Measurements from ENCODE around the gene SEMA5A.

SEMA5A gene

GRCh38 chr5:9324348-9325077 lies 221.4 kb downstream of the SEMA5A start:
- TF ChIP-seq GATA1 (IDR thresholded peaks at IDR 0.05; ENCODE audit: low read depth, low read length): no peak
- no peak for TF ChIP-seq POLR2A (IDR thresholded peaks at IDR 0.05; ENCODE audit: low read length)
- no peak for DNase-seq

DNA sequence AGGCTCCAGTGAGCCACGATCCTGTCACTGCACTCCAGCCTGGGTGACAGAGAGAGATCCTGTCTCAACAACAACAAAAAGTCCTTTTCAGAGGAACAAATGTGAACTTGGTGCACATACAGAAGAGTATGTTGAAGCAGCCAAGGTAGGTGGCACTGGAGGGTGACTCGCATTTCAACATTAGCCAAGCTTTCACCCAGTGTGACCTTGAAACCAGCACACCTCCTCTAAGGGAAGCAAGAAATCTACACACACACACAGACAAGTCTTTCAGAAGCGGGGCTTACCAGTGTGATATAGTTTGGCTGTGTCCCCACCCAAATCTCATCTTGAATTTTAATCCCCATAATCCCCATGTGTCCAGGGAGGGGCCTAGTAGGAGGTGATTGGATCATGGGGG lies 225.2 kb downstream of the SEMA5A start:
- TF ChIP-seq GATA1 (IDR thresholded peaks at IDR 0.05; ENCODE audit: low read depth, low read length) (no peak), POLR2A (IDR thresholded peaks at IDR 0.05; ENCODE audit: low read length) (no peak)
- DNase-seq: no peak

- DNase-seq: no peak
- TF ChIP-seq POLR2A (IDR thresholded peaks at IDR 0.05; ENCODE audit: low read length) (no peak), GATA1 (IDR thresholded peaks at IDR 0.05; ENCODE audit: low read depth, low read length) (no peak)
These were observed 227.8 kb downstream of the SEMA5A start for GRCh38 chr5:9318031-9318430.

DNA sequence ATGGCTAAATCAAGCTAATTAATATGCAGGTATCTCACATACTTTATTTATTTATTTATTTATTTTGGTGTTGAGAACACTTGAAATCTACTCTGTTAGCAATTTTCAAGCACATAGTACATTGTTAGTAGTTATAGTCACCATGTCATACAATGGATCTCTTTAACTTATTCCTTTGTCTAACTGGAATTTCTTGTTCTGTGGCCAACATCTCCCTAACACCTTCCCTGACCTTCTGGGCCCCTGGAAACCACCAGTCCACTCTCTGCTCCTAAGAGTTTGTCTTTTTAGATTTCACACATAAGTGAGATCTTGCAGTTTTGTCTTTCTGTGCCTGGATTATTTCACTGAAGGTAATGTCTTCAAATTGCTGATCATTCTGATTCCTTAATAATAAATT lies 229.1 kb downstream of the SEMA5A start:
- DNase-seq: no peak
- TF ChIP-seq GATA1 (IDR thresholded peaks at IDR 0.05; ENCODE audit: low read depth, low read length) (no peak), POLR2A (IDR thresholded peaks at IDR 0.05; ENCODE audit: low read length) (no peak)

DNA sequence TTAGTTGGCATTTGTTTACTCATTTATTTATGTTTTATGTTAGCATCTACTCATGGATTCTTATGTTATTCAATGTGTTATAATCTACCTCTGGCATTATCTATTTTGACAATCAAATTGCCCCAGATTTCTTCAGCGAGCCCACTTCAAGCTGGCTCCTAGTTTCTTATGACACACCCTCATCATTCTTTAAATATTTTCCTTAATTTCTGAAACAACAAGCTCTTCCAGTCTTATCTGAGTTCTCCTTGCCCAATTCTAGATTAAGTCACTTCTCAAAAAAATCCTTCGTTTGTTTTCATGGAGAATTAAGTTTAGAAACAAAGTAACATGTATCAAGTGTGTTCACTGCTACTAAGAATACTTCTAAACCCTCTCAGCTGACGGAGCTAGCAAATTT lies 229.8 kb downstream of the SEMA5A start:
- DNase-seq: no peak
- TF ChIP-seq POLR2A (IDR thresholded peaks at IDR 0.05; ENCODE audit: low read length) (no peak), GATA1 (IDR thresholded peaks at IDR 0.05; ENCODE audit: low read depth, low read length) (no peak)

GRCh38 chr5:9314558-9314957 lies 231.3 kb downstream of the SEMA5A start:
- no peak for TF ChIP-seq GATA1 (IDR thresholded peaks at IDR 0.05; ENCODE audit: low read depth, low read length)
- TF ChIP-seq POLR2A (IDR thresholded peaks at IDR 0.05; ENCODE audit: low read length): no peak
- DNase-seq: no peak

- DNase-seq: no peak
- no peak for TF ChIP-seq POLR2A (IDR thresholded peaks at IDR 0.05; ENCODE audit: low read length)
- TF ChIP-seq GATA1 (IDR thresholded peaks at IDR 0.05; ENCODE audit: low read depth, low read length): no peak
These were observed 232.1 kb downstream of the SEMA5A start for GRCh38 chr5:9313751-9314150.

DNA sequence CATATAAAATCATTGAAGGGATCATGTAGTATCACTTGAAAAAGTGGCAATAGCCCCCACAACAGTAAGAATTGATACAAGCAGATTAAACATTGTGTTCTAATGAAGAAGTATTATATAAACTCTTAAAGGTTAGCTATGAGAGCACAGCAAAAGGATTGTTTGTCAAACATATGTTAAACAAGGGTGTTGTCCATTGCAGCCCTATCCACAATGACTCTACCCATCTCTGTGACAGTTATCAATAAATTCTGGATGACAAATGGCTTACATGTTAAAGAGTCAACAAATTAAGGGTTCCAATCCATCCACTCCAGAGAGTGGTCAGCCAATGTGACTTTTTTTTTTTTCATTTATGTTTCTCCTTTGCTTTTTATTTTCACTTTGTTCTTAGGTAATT lies 238.7 kb downstream of the SEMA5A start:
- DNase-seq: no peak
- no peak for TF ChIP-seq POLR2A (IDR thresholded peaks at IDR 0.05; ENCODE audit: low read length)
- TF ChIP-seq GATA1 (IDR thresholded peaks at IDR 0.05; ENCODE audit: low read depth, low read length): no peak

DNA sequence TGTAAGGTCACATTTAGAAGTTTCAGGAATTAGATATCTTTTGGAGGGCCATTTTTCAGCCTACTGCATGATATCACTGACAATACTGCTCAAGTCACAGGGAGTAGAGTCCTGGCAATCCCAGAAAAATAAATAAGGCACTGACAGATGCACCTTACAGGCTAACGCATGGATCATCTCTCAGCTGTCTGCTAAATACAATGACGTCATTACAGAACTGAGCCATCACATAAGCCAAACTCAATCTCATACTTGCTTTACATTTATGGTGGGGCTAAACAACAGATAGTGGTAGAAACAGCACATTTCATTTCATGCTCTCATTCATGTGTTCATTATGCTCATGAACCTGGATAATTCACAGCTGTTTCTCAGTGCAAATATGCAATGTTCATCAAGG lies 243.7 kb downstream of the SEMA5A start:
- TF ChIP-seq GATA1 (IDR thresholded peaks at IDR 0.05; ENCODE audit: low read depth, low read length): no peak
- no peak for TF ChIP-seq POLR2A (IDR thresholded peaks at IDR 0.05; ENCODE audit: low read length)
- DNase-seq: no peak

GRCh38 chr5:9301200-9301599 lies 244.7 kb downstream of the SEMA5A start:
- no peak for TF ChIP-seq POLR2A (IDR thresholded peaks at IDR 0.05; ENCODE audit: low read length)
- TF ChIP-seq GATA1 (IDR thresholded peaks at IDR 0.05; ENCODE audit: low read depth, low read length): no peak
- DNase-seq: no peak

DNA sequence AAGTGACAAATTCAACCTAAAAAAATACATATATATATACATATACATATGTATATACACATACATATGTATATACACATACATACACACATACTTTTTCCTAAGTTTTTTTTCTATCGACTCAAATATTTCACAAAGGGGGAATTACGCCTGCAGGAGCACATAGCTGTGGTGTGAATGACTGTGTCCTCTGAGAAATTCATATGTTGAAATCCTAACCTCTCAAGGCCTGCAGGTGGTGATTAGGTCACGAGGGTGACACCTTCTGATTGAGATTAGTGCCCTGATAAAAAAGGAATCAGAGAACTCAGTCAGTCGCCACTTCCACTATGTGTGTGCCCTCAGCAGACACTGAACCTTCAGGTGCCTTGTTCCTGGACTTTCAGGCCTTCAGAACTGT lies 248.7 kb downstream of the SEMA5A start:
- no peak for TF ChIP-seq GATA1 (IDR thresholded peaks at IDR 0.05; ENCODE audit: low read depth, low read length)
- TF ChIP-seq POLR2A (IDR thresholded peaks at IDR 0.05; ENCODE audit: low read length): no peak
- no peak for DNase-seq

- TF ChIP-seq GATA1 (IDR thresholded peaks at IDR 0.05; ENCODE audit: low read depth, low read length) (no peak), POLR2A (IDR thresholded peaks at IDR 0.05; ENCODE audit: low read length) (no peak)
- DNase-seq: no peak
These were observed 250.4 kb downstream of the SEMA5A start for GRCh38 chr5:9295466-9295801.

GRCh38 chr5:9294793-9295465 lies 250.9 kb downstream of the SEMA5A start:
- TF ChIP-seq GATA1 (IDR thresholded peaks at IDR 0.05; ENCODE audit: low read depth, low read length) (no peak), POLR2A (IDR thresholded peaks at IDR 0.05; ENCODE audit: low read length) (no peak)

DNA sequence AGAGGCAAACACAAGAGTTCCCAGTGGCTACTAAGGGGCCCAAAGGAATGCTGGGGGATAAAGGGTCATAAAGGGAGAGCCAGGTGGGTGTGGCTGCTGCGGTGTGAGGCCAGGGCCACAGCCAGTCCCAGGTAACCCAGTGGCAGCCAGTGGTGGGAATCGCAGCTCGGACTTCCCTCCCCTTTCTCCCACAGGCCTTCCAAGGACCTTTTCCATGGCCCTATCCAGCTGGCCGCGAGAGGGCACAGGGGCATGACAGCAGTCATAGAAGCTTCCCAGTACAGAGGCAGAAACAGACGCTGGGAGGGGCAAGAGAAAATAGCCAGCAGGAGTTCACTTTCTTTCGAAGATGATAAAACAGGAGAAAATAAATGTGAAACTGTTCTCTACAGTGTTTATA lies 257.6 kb downstream of the SEMA5A start:
- TF ChIP-seq GATA1 (IDR thresholded peaks at IDR 0.05; ENCODE audit: low read depth, low read length): no peak
- DNase-seq: no peak

More at GRCh38 chr5:9294793-9295465, 250.9 kb downstream of the SEMA5A start:
- no peak for DNase-seq

DNA sequence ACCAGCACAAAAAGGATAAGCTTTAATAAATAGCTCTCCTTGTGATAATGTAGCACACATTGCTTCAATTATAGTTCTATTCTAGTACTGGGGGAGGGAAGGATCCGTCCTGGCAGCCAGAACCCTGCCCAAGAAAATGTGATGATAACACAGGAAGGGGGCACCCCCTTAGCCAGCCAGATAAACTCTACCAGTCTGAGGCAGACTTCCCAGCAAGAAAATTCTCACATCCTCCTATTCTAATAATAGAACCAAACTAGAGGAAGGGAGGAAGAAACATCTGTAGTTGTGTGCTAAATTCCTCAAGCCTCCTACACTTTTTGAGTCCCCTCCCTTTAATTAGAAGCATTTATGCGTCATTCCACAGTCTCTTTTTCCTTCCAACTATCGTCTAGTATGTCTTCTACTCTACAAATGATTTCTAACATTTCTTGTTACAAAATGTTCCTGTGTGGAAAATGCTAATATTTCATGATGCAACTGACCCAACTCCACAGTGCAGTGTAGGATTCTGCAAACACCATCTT lies 261.0 kb downstream of the SEMA5A start:
- TF ChIP-seq GATA1 (IDR thresholded peaks at IDR 0.05; ENCODE audit: low read depth, low read length): no peak
- TF ChIP-seq POLR2A (IDR thresholded peaks at IDR 0.05; ENCODE audit: low read length): no peak
- DNase-seq: no peak

Measured in erythroblast (primary cell).